Activated CD8-positive, alpha-beta memory T cell treated with anti-CD3 and anti-CD28 coated beads, Interleukin-2, amount 50 U/mL, for 24 hours (primary cell): ENCODE measurements around the gene TRIM43.
"Not testable (repeated sequence)": the region's sequence is repeated elsewhere in the genome, so short reads cannot be mapped to it uniquely, and the experiment has no call there.

Experiments used
- DNase-seq: peaks from one replicate; pipeline ENCODE4 v3.0.0-alpha.2; 2020; ENCODE audit errors: extremely low read depth

The TRIM43 gene

GRCh38 chr2:95641787-95642186 lies 50.0 kb downstream of the TRIM43 start:
- DNase-seq: not testable (repeated sequence)

- DNase-seq: not testable (repeated sequence)
These were observed 50.6 kb downstream of the TRIM43 start for GRCh38 chr2:95642360-95642759.

GRCh38 chr2:95642951-95643350 lies 51.1 kb downstream of the TRIM43 start:
- not testable (repeated sequence) for DNase-seq

- DNase-seq: not testable (repeated sequence)
These were observed 53.5 kb downstream of the TRIM43 start for GRCh38 chr2:95645312-95645711.

- not testable (repeated sequence) for DNase-seq
These were observed 54.6 kb downstream of the TRIM43 start for GRCh38 chr2:95646274-95646994.

GRCh38 chr2:95648894-95649544 lies 57.2 kb downstream of the TRIM43 start:
- not testable (repeated sequence) for DNase-seq
